Endothelial cell of umbilical vein (primary cell): ENCODE measurements around the gene TYRO3. TPM values are rescaled to one million over a fixed set of nuclear protein-coding genes. Genes with fewer than 3 reads are reported as not detected.
A peak's percentile ranks its signal among the peaks of the same experiment; 100 is the strongest.

Source experiments
- BruUV-seq: library from RNA; stranded (reverse); fragments of 400-500 nt; replicated peaks from 2 replicates; lab custom pipeline; 2021; lab: Mats Ljungman, UMichigan
- CTCF ChIA-PET: fragments of 300-600, 350-600 bp; sonication (Branson Sonifier 250); formaldehyde crosslinking; loops from one replicate; lab custom pipeline; 2021; ENCODE audit warnings: antibody characterized with exemption, inconsistent platforms; lab: Charles Lee
- POLR2A ChIA-PET: fragments of 300-600, 350-600 bp; sonication (Branson Sonifier 250); formaldehyde crosslinking; loops from one replicate; lab custom pipeline; 2021; ENCODE audit warnings: antibody characterized with exemption, inconsistent platforms; lab: Charles Lee
- DNase-seq: peaks from one replicate; pipeline ENCODE4 v3.0.0-alpha.2; 2011; ENCODE audit warnings: low read depth, low spot score
- FAIRE-seq: peaks from 2 replicates; lab custom pipeline; 2011; peaks lifted over from hg19 to GRCh38; lab: Jason Lieb, UNC
- H2AFZ ChIP-seq: 2 replicates; pipeline ENCODE4 v1.6.0; 2012; ENCODE audit warnings: low read depth, low read length, control low read depth, inconsistent platforms
- H3K27ac ChIP-seq: 2 replicates; pipeline ENCODE4 v1.5.1; 2011; ENCODE audit warnings: low read depth, mild to moderate bottlenecking, control low read depth, low read length, moderate library complexity; ENCODE audit not compliant: insufficient read depth
- H3K27me3 ChIP-seq, 2 experiments: 2 replicates each; pipeline versions ENCODE4 v1.6.0 to v1.6.1; 2011; ENCODE audit warnings: low read length in 2 of 2, mixed read lengths in 1 of 2; ENCODE audit not compliant: control insufficient read depth in 2 of 2, insufficient read depth in 2 of 2
- H3K36me3 ChIP-seq, 2 experiments: 2 replicates in 1 of 2; 3 replicates in 1 of 2; pipeline ENCODE4 v1.5.1; 2011; ENCODE audit warnings: low read length in 2 of 2, mild to moderate bottlenecking in 1 of 2, moderate library complexity in 1 of 2; ENCODE audit not compliant: control insufficient read depth in 2 of 2, insufficient read depth in 2 of 2; ENCODE audit errors: extremely low read depth in 1 of 2
- H3K4me1 ChIP-seq: 3 replicates; pipeline ENCODE4 v1.5.1; 2011; ENCODE audit warnings: mild to moderate bottlenecking, low read length; ENCODE audit not compliant: control insufficient read depth, insufficient read depth; ENCODE audit errors: extremely low read depth
- H3K4me2 ChIP-seq: 2 replicates; pipeline ENCODE4 v1.6.1; 2011; ENCODE audit warnings: low read length, control low read depth, mixed read lengths; ENCODE audit not compliant: insufficient read depth
- H3K4me3 ChIP-seq, 3 experiments: fragments of 200-600 bp in 1 of 3; sonication (generic), shearing (Covaris generic) in 1 of 3; replicated peaks in 1 of 3; 2 replicates each; pipeline ENCODE4 v1.5.1; 2011 to 2016; ENCODE audit warnings: control low read depth in 3 of 3, low read length in 3 of 3, mild to moderate bottlenecking in 2 of 3, inconsistent platforms in 1 of 3, low read depth in 1 of 3, moderate library complexity in 1 of 3; ENCODE audit not compliant: insufficient read depth in 1 of 3
- H3K79me2 ChIP-seq: 2 replicates; pipeline ENCODE4 v1.6.0; 2012; ENCODE audit warnings: low read length, inconsistent platforms; ENCODE audit not compliant: control insufficient read depth, insufficient read depth
- H3K9ac ChIP-seq: replicated peaks from 2 replicates; pipeline ENCODE3; 2011; ENCODE audit warnings: low read length, control low read depth; ENCODE audit not compliant: insufficient read depth; ENCODE audit errors: extremely low read depth
- H3K9me1 ChIP-seq: replicated peaks from 3 replicates; pipeline ENCODE4 v1.6.0; 2011; ENCODE audit warnings: mild to moderate bottlenecking, low read length; ENCODE audit not compliant: control insufficient read depth, insufficient read depth; ENCODE audit errors: extremely low read depth
- H3K9me3 ChIP-seq: replicated peaks from 2 replicates; pipeline ENCODE4 v1.5.1; 2012; ENCODE audit warnings: low read length, inconsistent platforms; ENCODE audit not compliant: control insufficient read depth, insufficient read depth
- H4K20me1 ChIP-seq: replicated peaks from 2 replicates; pipeline ENCODE3; 2011; ENCODE audit warnings: mild to moderate bottlenecking, low read length; ENCODE audit not compliant: control insufficient read depth, insufficient read depth; ENCODE audit errors: extremely low read depth
- CTCF ChIP-seq, 2 donors: IDR thresholded peaks; 1 replicate in 1 of 2; 2 replicates in 1 of 2; pipeline ENCODE4 v1.5.1; 2011; ENCODE audit warnings: low read length in 2 of 2, mild to moderate bottlenecking in 2 of 2, moderate library complexity in 2 of 2, control low read depth in 1 of 2, inconsistent platforms in 1 of 2, low read depth in 1 of 2; ENCODE audit not compliant: insufficient read depth in 1 of 2; ENCODE audit errors: extremely low read depth in 1 of 2
- EZH2 ChIP-seq: IDR thresholded peaks from 2 replicates; pipeline ENCODE4 v1.6.1; 2012; ENCODE audit warnings: borderline replicate concordance, low read depth, mild to moderate bottlenecking, moderate library complexity, low read length, inconsistent platforms; ENCODE audit not compliant: severe bottlenecking
- FOS ChIP-seq: IDR thresholded peaks from 2 replicates; pipeline ENCODE4 v1.6.1; 2011; ENCODE audit warnings: mild to moderate bottlenecking, low read length, moderate library complexity, borderline replicate concordance; ENCODE audit not compliant: insufficient read depth
- GATA2 ChIP-seq: IDR thresholded peaks from 2 replicates; pipeline ENCODE4 v1.7.0; 2011; ENCODE audit warnings: low read depth, mild to moderate bottlenecking, moderate library complexity, mixed read lengths, low read length; ENCODE audit not compliant: insufficient read length, insufficient read depth
- JUN ChIP-seq: IDR thresholded peaks from 2 replicates; pipeline ENCODE4 v1.6.1; 2011; ENCODE audit warnings: borderline replicate concordance, low read depth; ENCODE audit not compliant: insufficient read length, insufficient read depth
- MAX ChIP-seq: IDR thresholded peaks from 2 replicates; pipeline ENCODE4 v1.6.1; 2011; ENCODE audit not compliant: insufficient read depth, insufficient read length
- POLR2A ChIP-seq: IDR thresholded peaks from 2 replicates; pipeline ENCODE4 v1.6.1; 2012; ENCODE audit warnings: low read depth, mild to moderate bottlenecking, control low read depth, low read length
- POLR2AphosphoS5 ChIP-seq: IDR thresholded peaks from 2 replicates; pipeline ENCODE4 v1.6.1; 2012; ENCODE audit warnings: low read depth, mild to moderate bottlenecking, control low read depth, low read length, moderate library complexity; ENCODE audit not compliant: insufficient read depth
- dilution Hi-C: fragments of 300-500 bp; cut with MboI; formaldehyde crosslinking; loops from one replicate; pipeline ENCODE4 v1.15.0; 2019; ENCODE audit warnings: low sequenced_read_pairs; ENCODE audit not compliant: extremely low pct_ligation_motif_present
- intact Hi-C: fragments of 100-400 bp; cut with micrococcal nuclease; formaldehyde crosslinking; loops from one replicate; pipeline ENCODE4 v1.10.0; 2022
- polyA plus RNA-seq, 4 experiments: library from polyadenylated mRNA; depleted of rRNA in 3 of 4; stranded (reverse) in 3 of 4; unstranded in 1 of 4; fragments of >200 nt; gene quantifications; 2 replicates each; pipeline versions ENCODE4 v1.2.1 to v1.2.3, GENCODE V29; 2011 to 2012; ENCODE audit warnings: missing spikeins in 1 of 4
- total RNA-seq: library from RNA; stranded (reverse); gene quantifications from 2 replicates; pipeline ENCODE4 v1.2.3, GENCODE V29; 2021

The TYRO3 gene
- total and polyA plus RNA-seq, 2 donors (not counting 3 experiments of a cell fraction or from before 2014, with no cell fraction given): 14.1 to 14.5 TPM

- Histone ChIP-seq H2AFZ (no peak overlapping the region), H3K9ac (no peak overlapping the region), H3K9me3 (no peaks in the 10 kb centered on the region), H3K4me3 (no peak overlapping the region), H3K9me1 (no peaks in the 10 kb centered on the region), H3K27ac (no peak overlapping the region), H3K27me3 (peaks cover 37% of the 10 kb centered on the region in 2 experiments), H3K79me2 (no peaks in the 10 kb centered on the region), H3K4me2 (peak overlapping the region; percentile 74), H4K20me1 (no peaks in the 10 kb centered on the region), H3K4me1 (peaks cover 8% of the 10 kb centered on the region), H3K36me3 (no peaks in the 10 kb centered on the region)
- no TSS peak for BruUV-seq
- DNase-seq: no peak
- ChIA-PET POLR2A (no interaction called here), CTCF (interaction anchor here (2.5 kb wide), 1 partner anchor 47 kb away, joined by 10 read pairs; no protein-coding TSS in a partner anchor)
- dilution Hi-C loops: no loop called here
- no peak for TF ChIP-seq POLR2A
- TF ChIP-seq CTCF (IDR thresholded peaks at IDR 0.05; ENCODE audit: extremely low read depth in 1 of 2, insufficient read depth in 1 of 2, low read depth in 1 of 2, low read length in 2 of 2): no peak
- TF ChIP-seq MAX: no peak
- TF ChIP-seq GATA2: no peak
- TF ChIP-seq FOS: no peak
- no peak for TF ChIP-seq JUN
- TF ChIP-seq POLR2AphosphoS5: no peak
- TF ChIP-seq EZH2: peak; percentile 96
- FAIRE-seq: no peak
- intact Hi-C loops: no loop called here
Measured at GRCh38 chr15:41512512-41512939, 46.5 kb upstream of the TYRO3 start.
